PC-9 (cell line): Measurements from ENCODE around the gene ANKRD10.

Source experiments
- CTCF ChIP-seq: fragments of 200-600 bp; sonication (generic); conservative IDR thresholded peaks from 2 replicates; pipeline ENCODE4 v1.6.1; 2017; ENCODE audit warnings: mixed run types, antibody characterized with exemption, mild to moderate bottlenecking, moderate library complexity
- EZH2 ChIP-seq: fragments of 200-600 bp; sonication (generic); IDR thresholded peaks from 2 replicates; pipeline ENCODE4 v1.8.0; 2017; ENCODE audit warnings: antibody characterized with exemption, low read depth

DNA sequence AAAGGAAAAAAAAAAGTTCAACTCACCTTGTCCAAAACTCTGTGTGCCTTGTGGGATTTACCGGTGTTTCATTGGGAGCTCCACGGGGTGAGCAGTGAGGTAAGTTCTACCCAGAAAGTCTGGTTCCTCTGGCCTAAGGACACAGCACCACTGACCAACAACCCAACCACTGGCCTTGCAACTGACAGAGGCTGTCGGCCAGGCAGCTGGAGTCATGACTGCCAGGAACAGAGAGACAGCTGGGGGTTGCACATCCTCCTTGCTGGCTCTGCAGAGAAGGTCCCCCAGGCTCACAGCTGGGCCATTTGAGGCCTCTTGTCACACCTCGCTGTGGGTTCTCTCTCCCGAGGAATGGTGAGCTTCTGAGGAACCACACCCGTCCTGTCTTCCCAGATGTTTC, 59.5 kb downstream of the ANKRD10 start:
- no peak for TF ChIP-seq CTCF
- TF ChIP-seq EZH2 = no peak
